ELF-1 (cell line): Measurements from ENCODE around the gene RMND5A.

Experiments
- DNase-seq: peaks from one replicate; pipeline ENCODE4 v3.0.0-alpha.2; 2016; ENCODE audit warnings: low read depth, low spot score

Gene RMND5A

DNA sequence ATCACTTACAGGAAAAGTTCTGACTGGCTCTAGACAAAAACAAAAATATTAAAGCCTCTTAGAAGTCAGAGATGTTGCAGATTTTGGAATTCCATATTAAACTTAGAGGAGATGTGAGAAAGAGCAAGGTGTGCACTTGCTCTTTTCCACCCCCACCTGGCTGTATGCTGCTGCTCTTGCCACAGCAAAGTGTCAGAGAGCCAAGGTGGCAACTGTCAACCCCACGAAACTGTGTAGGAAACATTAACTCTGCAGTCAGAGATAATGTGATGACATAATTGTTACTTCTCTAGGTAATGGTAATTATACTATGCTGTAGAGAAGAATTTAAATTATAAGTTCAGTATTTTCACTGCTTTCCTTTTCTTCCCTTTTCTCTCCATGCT lies 45.2 kb downstream of the RMND5A start:
- no peak for DNase-seq

- DNase-seq, result no peak
Observed at GRCh38 chr2:86768189-86768949, 48.3 kb downstream of the RMND5A start.

- no peak for DNase-seq
Observed at GRCh38 chr2:86769838-86770237, 49.7 kb downstream of the RMND5A start.

- no peak for DNase-seq
Observed at GRCh38 chr2:86770816-86771301, 50.8 kb downstream of the RMND5A start.

GRCh38 chr2:86772611-86773010 lies 52.5 kb downstream of the RMND5A start:
- DNase-seq, result no peak

GRCh38 chr2:86774862-86775261 lies 54.8 kb downstream of the RMND5A start:
- DNase-seq, result no peak

GRCh38 chr2:86775338-86775737 lies 55.2 kb downstream of the RMND5A start:
- no peak for DNase-seq

DNA sequence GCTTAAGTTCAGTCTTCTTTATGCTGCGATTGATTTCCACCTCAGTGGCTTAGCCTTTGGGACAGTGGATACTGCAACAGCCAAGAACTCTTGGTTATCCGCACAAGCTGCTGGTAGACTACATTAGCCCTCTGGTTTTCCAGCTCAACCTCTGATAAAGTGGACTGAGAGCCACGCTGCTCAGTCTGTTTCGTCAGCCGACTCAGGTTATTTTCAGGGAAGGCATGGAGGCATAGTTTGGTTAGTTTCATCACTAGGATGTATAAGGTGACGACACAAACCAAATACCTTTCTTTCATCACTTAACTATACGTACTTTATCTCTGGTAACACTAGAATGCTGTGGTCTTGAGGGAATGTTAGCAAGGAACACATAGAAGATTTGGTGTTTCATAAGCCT lies 56.4 kb downstream of the RMND5A start:
- DNase-seq, result no peak

DNA sequence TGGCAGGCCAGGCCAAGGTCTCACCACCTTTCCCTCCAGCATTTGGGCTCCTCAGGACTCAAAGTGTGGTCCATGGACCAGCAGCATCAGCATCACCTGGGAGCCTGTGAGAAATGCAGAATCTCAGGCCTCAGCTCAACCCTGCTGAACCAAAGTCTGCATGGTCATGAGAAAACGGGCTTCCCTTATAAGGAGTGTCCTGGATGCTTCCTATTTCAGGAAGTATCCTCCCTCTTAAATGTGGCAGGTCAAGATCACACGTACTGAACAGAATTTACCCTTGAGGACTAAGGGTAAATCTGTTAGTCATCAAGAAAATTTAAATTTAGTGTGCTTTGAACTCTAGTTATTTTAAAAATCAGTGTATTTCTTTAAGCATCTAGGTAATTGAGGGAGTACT lies 58.9 kb downstream of the RMND5A start:
- no peak for DNase-seq

DNA sequence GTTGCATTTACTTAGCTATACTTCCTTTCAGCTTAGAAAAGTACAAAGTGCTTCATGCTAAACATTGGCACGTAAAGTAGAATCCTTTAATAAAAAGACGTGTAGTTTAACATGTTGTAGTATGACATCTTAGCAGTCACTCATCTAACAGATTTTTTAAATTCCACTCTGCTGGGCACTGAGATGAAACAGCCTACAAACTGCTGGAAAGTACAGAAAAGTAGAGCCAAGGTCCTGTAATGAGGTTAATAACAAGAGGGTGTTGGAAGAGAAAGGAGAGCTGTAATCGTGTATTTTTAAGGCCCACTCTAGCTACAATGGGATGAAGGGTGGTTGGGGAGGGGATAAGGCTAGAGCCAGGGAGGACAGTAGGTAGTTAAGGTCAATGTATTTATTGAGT lies 59.9 kb downstream of the RMND5A start:
- no peak for DNase-seq

- DNase-seq, result no peak
Observed at GRCh38 chr2:86781363-86781762, 61.3 kb downstream of the RMND5A start.

DNA sequence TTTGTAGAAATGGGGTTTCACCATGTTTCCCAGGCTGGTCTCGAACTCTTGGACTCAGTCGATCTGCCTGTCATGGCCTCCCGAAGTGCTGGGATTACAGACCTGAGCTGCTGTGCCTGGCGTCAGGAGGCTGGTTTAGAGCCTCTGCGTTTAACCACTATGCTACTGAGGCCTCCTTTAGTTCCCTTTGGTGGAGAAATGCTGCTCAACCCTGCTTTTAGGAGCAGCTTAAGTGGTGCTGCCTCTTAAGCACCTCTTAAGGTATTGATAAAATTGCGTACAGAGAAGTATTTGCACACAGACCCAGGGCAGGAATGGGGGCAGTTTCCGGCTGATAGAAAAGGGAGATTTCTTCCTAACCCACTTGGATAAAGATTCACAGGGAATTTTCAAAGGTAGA lies 62.7 kb downstream of the RMND5A start:
- no peak for DNase-seq

DNA sequence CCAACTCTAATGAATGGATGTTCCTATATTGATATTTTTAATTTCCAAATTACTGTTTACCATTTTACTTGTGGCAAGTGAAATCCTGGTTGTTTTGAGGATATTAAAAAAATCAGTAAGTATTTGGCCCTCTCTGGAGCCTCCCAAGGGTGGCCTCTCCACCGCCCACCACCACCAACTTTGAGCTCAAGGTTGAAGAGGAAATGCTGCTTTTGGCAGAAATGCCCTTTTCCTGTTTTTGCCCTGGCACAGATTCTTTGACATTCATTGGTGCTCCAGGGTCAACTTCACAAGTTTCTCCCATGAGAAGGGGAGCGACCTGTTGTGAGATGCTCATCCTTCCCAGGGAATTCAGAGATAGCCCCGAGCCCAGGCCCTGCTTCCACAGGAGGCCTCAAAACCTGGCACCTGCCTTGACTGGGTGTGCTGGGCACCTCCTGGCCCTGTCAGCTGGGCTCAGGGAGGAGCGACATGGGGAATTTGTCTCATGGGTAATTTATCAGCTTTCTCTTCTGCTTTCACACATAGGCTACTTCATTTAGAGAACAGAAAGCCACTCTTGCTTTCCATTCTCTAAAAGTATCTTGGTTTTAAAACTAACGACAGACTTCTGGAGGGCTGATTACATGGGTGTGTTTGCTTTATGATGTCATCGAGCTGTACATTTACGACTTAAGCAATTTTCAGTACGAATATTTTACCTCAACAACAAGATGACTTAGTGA lies 63.7 kb downstream of the RMND5A start:
- DNase-seq, result no peak

- DNase-seq, result no peak
Observed at GRCh38 chr2:86785456-86785855, 65.4 kb downstream of the RMND5A start.

DNA sequence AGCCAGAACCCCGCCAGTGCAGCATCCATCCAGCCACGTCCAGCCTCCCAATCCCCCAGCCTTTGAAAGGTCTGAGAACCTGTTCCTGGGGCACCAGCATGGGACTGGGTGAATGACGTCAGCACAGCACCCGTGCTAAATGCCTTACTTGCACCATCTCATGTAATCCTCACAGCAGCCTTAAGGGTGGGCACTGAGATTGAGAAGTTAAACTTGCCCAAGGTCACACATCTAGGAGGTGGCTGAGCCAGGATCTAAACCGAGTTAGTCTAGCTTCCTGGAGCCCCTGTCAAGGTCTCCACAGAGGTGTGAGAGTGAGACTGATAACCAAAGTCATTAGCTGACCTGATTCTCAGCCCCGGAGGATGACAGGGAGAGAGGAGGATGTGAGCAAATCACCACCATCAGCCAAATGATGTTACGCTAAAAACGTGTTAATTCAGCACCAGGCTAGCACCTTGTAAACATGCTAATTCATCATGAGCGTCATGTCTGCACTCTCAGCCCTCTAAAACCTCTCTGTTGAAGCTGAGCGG lies 66.0 kb downstream of the RMND5A start:
- no peak for DNase-seq

DNA sequence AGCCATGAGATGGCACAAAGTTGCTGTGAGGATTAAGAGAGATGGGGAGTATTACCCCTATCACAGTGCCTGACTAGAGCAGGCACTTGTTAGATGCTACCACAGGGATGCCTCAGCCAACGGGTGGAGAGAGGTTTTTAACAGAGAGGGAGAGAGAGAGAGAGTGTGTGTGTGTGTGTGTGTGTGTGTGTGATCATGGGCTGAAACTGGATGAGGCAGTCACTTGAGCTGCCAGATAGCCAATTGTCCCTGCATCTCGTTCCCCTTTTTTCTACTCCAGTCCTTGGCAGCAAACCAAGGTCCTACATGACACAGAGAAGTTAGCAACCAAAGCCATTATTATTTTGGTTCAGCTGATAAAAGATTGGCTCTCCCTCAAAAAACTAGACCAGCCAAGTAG lies 67.6 kb downstream of the RMND5A start:
- no peak for DNase-seq

DNA sequence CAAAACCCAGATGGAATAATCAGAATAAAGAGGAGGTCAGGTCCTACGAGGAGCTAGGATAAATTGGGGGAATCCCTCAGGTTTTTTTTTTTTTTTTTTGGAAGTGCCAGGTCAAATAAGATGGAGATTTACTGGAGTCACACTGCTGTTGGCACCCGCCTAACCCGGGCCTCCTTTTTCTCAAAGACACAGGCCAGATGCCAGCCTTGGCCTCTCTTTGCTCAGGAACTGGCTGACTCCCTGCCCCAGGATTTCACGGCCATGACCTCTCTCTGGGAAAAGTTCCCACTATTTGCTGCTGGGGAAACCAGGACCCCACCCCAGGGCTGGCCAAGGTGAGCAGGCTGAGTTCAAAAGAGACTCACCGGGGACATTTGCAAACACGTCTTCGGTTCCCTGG lies 68.1 kb downstream of the RMND5A start:
- DNase-seq, result no peak

- peak; percentile 68 for DNase-seq
Observed at GRCh38 chr2:86788881-86789686, 69.0 kb downstream of the RMND5A start.

DNA sequence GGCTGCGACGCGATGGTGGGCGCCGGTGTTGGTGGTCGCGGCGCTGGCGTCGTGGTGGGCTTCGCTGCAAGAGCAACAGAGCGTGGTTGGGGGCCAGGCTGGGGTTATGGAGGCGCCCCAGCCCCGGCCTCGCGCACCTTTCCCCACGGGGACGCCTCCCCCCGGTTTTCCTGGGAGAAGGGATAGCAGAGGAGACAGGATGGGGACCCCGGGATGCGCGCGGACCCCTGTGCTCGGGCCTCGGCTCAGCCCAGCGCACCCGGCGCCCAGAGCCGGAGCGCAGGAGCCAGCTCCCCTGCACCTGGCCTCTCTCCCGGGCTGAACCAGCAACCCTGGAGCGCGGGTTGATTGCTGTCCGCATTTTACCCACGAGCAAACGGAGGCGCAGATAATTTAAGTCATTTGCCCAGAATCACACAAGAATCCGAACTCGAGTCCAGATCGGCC lies 69.6 kb downstream of the RMND5A start:
- peak; percentile 9 for DNase-seq

DNA sequence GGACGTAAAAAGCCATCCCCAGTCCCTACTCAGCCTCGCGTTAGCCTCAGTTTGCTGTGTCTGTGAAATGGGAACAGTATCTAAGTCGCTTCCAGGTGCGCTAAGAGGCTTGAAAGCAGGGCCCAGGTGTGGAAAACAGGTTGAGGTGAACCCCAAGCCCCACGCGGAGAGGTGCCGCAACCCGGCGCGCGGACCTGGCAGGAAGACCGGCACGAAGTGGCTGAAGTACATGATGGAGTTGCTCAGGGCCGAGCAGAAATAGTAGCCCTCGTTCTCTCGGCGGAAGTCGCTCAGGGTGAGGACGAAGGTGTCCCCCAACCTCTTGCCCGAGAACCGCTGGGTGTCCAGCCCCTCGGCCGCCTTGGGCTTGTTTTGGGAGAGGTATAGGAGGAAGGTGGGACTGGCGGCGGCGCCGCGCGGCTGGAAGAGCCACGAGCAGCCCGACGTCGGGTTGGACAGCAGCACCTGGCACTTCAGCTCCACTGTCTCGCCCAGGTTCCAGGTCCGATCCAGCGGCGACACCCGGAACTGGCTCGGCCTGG lies 70.1 kb downstream of the RMND5A start:
- DNase-seq, result peak; percentile 59

DNA sequence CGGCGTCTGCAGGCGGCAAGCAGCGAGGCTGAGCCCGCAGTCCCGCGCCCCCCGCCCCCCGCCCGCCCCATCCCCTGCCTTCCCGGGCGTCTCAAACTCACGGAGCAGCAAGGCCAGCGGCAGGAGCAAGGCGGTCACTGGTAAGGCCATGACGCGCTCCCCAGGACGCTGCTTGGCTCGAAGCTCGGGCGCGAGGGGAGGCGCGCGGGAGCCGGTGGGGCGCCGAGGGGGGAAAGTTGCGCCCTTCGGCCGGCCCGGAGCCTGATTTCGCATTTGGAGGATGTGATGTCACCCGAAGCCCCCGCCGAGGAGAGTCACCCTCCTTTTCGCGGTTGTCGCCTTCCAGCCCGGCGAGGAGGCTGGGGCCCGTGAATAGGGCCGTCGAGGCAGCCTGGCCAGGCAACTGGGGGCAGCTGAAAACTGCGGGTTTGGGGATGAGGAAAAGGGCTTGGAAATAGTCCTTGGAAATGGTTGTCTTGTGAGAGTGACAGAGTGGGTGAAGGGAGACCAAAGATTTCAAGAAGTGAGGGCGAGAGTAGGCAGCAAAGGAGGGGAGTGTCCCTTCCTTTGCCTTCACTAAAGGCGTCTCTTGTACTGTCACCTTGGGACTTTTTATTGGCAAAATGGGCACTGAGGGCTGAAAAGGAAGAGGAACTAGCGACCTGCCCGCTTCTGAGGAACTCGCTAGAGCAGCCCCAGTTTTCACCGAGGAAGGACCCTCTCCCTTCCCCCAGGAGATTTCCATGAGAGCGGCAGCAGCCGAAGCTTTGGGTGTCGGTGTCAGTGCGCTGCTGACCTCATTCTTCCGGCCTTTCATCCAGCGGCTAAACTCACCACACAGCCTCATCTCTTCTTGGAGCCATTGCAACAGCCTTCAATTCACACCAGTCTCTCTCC lies 70.8 kb downstream of the RMND5A start, which contains the start of gene CD8A:
Gene CD8A (minus strand): TSS at position 238 of the 897 bp plus-strand sequence. CDS start 88 bp downstream, at position 150.
- DNase-seq, result peak; percentile 53
